H1 (cell line): ENCODE results near the gene FHOD1. TPM values are rescaled to one million over a fixed set of nuclear protein-coding genes. Genes with fewer than 3 reads are reported as not detected.

Experiments used
- CTCF ChIA-PET: fragments of 300-600 bp; sonication (Branson Sonifier 250); formaldehyde crosslinking; loops from one replicate; lab custom pipeline; 2021; ENCODE audit not compliant: partially characterized antibody; lab: Charles Lee
- POLR2A ChIA-PET: fragments of 300-600 bp; sonication (Branson Sonifier 250); formaldehyde crosslinking; loops from one replicate; lab custom pipeline; 2021; ENCODE audit warnings: inconsistent platforms; ENCODE audit not compliant: partially characterized antibody; lab: Charles Lee
- DNase-seq, 2 experiments: peaks; one replicate each; pipeline versions ENCODE4 v3.0.0 to v3.0.0-alpha.2; 2010 to 2022; ENCODE audit warnings: low spot score in 2 of 2, low read depth in 1 of 2, mixed read lengths in 1 of 2
- FAIRE-seq: peaks from 2 replicates; lab custom pipeline; 2011; peaks lifted over from hg19 to GRCh38; lab: Jason Lieb, UNC
- H2AFZ ChIP-seq: 2 replicates; pipeline ENCODE4 v1.8.1; 2012; ENCODE audit warnings: low read length, inconsistent platforms
- H2AK5ac ChIP-seq: 2 replicates; pipeline ENCODE4 v1.6.1; 2013; ENCODE audit warnings: low read depth, low read length
- H2BK120ac ChIP-seq: replicated peaks from 2 replicates; pipeline ENCODE3; 2013; ENCODE audit warnings: low read depth, low read length, inconsistent platforms
- H2BK12ac ChIP-seq: 2 replicates; pipeline ENCODE4 v1.6.1; 2013; ENCODE audit warnings: low read depth, low read length
- H2BK15ac ChIP-seq: 2 replicates; pipeline ENCODE4 v1.6.1; 2013; ENCODE audit warnings: low read length
- H2BK20ac ChIP-seq: 2 replicates; pipeline ENCODE4 v1.6.1; 2013; ENCODE audit warnings: low read length
- H2BK5ac ChIP-seq: 2 replicates; pipeline ENCODE4 v1.6.1; 2013; ENCODE audit warnings: low read depth, low read length
- H3K14ac ChIP-seq: 2 replicates; pipeline ENCODE4 v1.6.1; 2013; ENCODE audit warnings: inconsistent platforms; ENCODE audit not compliant: insufficient read length
- H3K18ac ChIP-seq: 2 replicates; pipeline ENCODE4 v1.6.1; 2013; ENCODE audit warnings: low read length; ENCODE audit errors: extremely low read depth
- H3K23ac ChIP-seq: 2 replicates; pipeline ENCODE4 v1.6.1; 2013; ENCODE audit warnings: inconsistent platforms; ENCODE audit not compliant: insufficient read length
- H3K23me2 ChIP-seq: 2 replicates; pipeline ENCODE4 v1.6.1; 2013; ENCODE audit warnings: low read depth, low read length
- H3K27ac ChIP-seq: 2 replicates; pipeline ENCODE4 v1.6.1; 2011; ENCODE audit warnings: low read depth, low read length, inconsistent platforms
- H3K27me3 ChIP-seq, 4 experiments: replicated peaks in 1 of 4; 1 replicate in 1 of 4; 2 replicates in 3 of 4; pipeline versions ENCODE4 v1.6.1 to v1.8.1; 2011 to 2013; ENCODE audit warnings: low read length in 3 of 4, mild to moderate bottlenecking in 3 of 4, inconsistent platforms in 2 of 4, mixed read lengths in 2 of 4, moderate library complexity in 1 of 4; ENCODE audit not compliant: control insufficient read depth in 3 of 4, insufficient read depth in 3 of 4; ENCODE audit errors: extremely low read depth in 1 of 4
- H3K36me3 ChIP-seq, 4 experiments: 2 replicates each; pipeline versions ENCODE4 v1.6.1 to v1.8.1; 2011 to 2013; ENCODE audit warnings: mild to moderate bottlenecking in 4 of 4, low read length in 3 of 4, moderate library complexity in 2 of 4, control low read depth in 1 of 4, inconsistent platforms in 1 of 4; ENCODE audit not compliant: insufficient read depth in 4 of 4, control insufficient read depth in 2 of 4
- H3K4ac ChIP-seq: replicated peaks from 2 replicates; pipeline ENCODE3; 2013; ENCODE audit warnings: low read length, low read depth, mixed read lengths, inconsistent platforms; ENCODE audit not compliant: insufficient read length
- H3K4me1 ChIP-seq, 4 experiments: replicated peaks in 1 of 4; 1 replicate in 1 of 4; 2 replicates in 3 of 4; pipeline versions ENCODE4 v1.6.1 to v1.8.1; 2011 to 2013; ENCODE audit warnings: low read length in 3 of 4, inconsistent platforms in 2 of 4, mixed read lengths in 1 of 4; ENCODE audit not compliant: insufficient read depth in 4 of 4, control insufficient read depth in 3 of 4
- H3K4me2 ChIP-seq, 2 experiments: 2 replicates each; pipeline versions ENCODE4 v1.6.1 to v1.8.1; 2011 to 2013; ENCODE audit warnings: low read depth in 2 of 2, low read length in 2 of 2, control low read depth in 1 of 2, inconsistent platforms in 1 of 2, mild to moderate bottlenecking in 1 of 2; ENCODE audit not compliant: insufficient read depth in 1 of 2
- H3K4me3 ChIP-seq, 4 experiments: fragments of 200-600, 300-600 bp in 1 of 4; sonication (generic), shearing (Covaris generic), sonication (Bioruptor Twin) in 1 of 4; 2 replicates each; pipeline versions ENCODE4 v1.5.1 to v1.8.1; 2011 to 2016; ENCODE audit warnings: low read length in 4 of 4, low read depth in 3 of 4, control low read depth in 2 of 4, inconsistent platforms in 2 of 4, mild to moderate bottlenecking in 2 of 4, mixed read lengths in 1 of 4, moderate library complexity in 1 of 4; ENCODE audit not compliant: insufficient read depth in 2 of 4; ENCODE audit errors: extremely low read depth in 1 of 4
- H3K56ac ChIP-seq: replicated peaks from 2 replicates; pipeline ENCODE3; 2013; ENCODE audit warnings: low read depth, mild to moderate bottlenecking, mixed read lengths, low read length, inconsistent platforms; ENCODE audit not compliant: insufficient read length
- H3K79me1 ChIP-seq: 2 replicates; pipeline ENCODE4 v1.6.1; 2013; ENCODE audit warnings: low read depth, low read length, control low read depth
- H3K79me2 ChIP-seq, 2 experiments: 2 replicates each; pipeline versions ENCODE4 v1.6.1 to v1.8.1; 2012 to 2013; ENCODE audit warnings: low read length in 2 of 2, mild to moderate bottlenecking in 2 of 2, inconsistent platforms in 1 of 2; ENCODE audit not compliant: insufficient read depth in 2 of 2, control insufficient read depth in 1 of 2
- H3K9ac ChIP-seq, 4 experiments: replicated peaks in 1 of 4; 1 replicate in 1 of 4; 2 replicates in 3 of 4; pipeline versions ENCODE4 v1.6.1 to v1.8.1; 2011 to 2013; ENCODE audit warnings: low read depth in 3 of 4, low read length in 3 of 4, control low read depth in 2 of 4, mild to moderate bottlenecking in 2 of 4, moderate library complexity in 2 of 4, inconsistent platforms in 1 of 4; ENCODE audit errors: extremely low read depth in 1 of 4
- H3K9me3 ChIP-seq, 2 experiments: 2 replicates each; pipeline versions ENCODE4 v1.6.1 to v1.8.1; 2012 to 2013; ENCODE audit warnings: mild to moderate bottlenecking in 2 of 2, moderate library complexity in 2 of 2, control low read depth in 1 of 2, inconsistent platforms in 1 of 2, low read depth in 1 of 2, low read length in 1 of 2, mixed read lengths in 1 of 2; ENCODE audit not compliant: insufficient read depth in 2 of 2
- H4K20me1 ChIP-seq, 2 experiments: replicated peaks in 1 of 2; 2 replicates each; pipeline versions ENCODE3 to v1.8.1; 2011 to 2013; ENCODE audit warnings: inconsistent platforms in 2 of 2, low read length in 2 of 2, mild to moderate bottlenecking in 1 of 2; ENCODE audit not compliant: insufficient read depth in 2 of 2, control insufficient read depth in 1 of 2
- H4K5ac ChIP-seq: 2 replicates; pipeline ENCODE4 v1.6.1; 2013; ENCODE audit warnings: low read length, low read depth, mixed read lengths, inconsistent platforms; ENCODE audit not compliant: insufficient read length
- H4K8ac ChIP-seq: 2 replicates; pipeline ENCODE4 v1.8.0; 2013; ENCODE audit warnings: mild to moderate bottlenecking, moderate library complexity, low read length, inconsistent platforms; ENCODE audit not compliant: insufficient read depth; ENCODE audit errors: extremely low read depth
- H4K91ac ChIP-seq: replicated peaks from 2 replicates; pipeline ENCODE3; 2013; ENCODE audit warnings: low read length, mixed read lengths, inconsistent platforms; ENCODE audit not compliant: insufficient read length
- BACH1 ChIP-seq: IDR thresholded peaks from 2 replicates; pipeline ENCODE4 v1.6.1; 2012; ENCODE audit warnings: low read length, improper control_type of control experiment
- FOSL1 ChIP-seq: IDR thresholded peaks from 2 replicates; pipeline ENCODE4 v1.6.1; 2011; ENCODE audit warnings: mild to moderate bottlenecking, low read depth, low read length, moderate library complexity; ENCODE audit not compliant: insufficient read depth
- GABPA ChIP-seq: IDR thresholded peaks from 2 replicates; pipeline ENCODE4 v1.6.1; 2011; ENCODE audit warnings: mild to moderate bottlenecking, low read length, moderate library complexity, borderline replicate concordance; ENCODE audit not compliant: insufficient read depth
- PHF8 ChIP-seq: fragments of 200-600 bp; sonication (generic); conservative IDR thresholded peaks from 2 replicates; pipeline ENCODE4 v1.7.1; 2012; ENCODE audit warnings: low read depth, mild to moderate bottlenecking, inconsistent platforms, low read length, moderate library complexity
- polyA plus RNA-seq, 7 experiments: library from polyadenylated mRNA; depleted of rRNA in 3 of 7; stranded (reverse) in 5 of 7; unstranded in 2 of 7; fragments of >200 nt in 5 of 7; fragments of 200-250 nt in 2 of 7; gene quantifications; 1 replicate in 5 of 7; 2 replicates in 1 of 7; 4 replicates in 1 of 7; pipeline versions ENCODE4 v1.2.1 to v1.2.3, GENCODE V29; 2011 to 2013; ENCODE audit warnings: missing spikeins in 2 of 7, mixed read lengths in 2 of 7
- total RNA-seq: library from RNA; stranded (reverse); fragmentation: NEBNext Ultra II Directional; extraction: Animal tissue kit (Norgen Biotek cat#: 25700); gene quantifications from 2 replicates; pipeline ENCODE4 v1.2.1, GENCODE V29; 2021

FHOD1 gene
- total and polyA plus RNA-seq, 2 of the 8 experiments (the other 6 are each of a cell fraction or from before 2014, with no cell fraction given) = 31.3 to 60.7 TPM

DNA sequence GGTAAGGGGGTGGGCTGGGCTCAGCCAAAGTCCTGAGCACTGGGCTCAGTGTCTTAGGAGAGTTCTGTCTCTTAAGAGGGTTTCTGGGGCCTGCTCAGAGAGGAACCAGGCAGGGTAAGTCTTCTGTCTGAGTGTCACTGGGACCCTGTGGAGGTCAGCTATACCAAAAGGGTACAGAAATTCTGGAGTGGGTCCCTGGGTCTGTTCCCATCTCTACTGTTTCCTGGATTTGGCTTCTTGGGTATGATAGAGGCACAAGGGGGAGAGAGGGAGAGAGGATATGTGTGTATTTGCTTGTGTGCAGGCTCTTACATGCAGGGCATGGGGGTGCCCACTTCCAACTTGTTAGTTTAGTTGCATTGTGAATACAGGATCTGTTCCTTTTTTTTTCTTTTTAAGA, 53.7 kb downstream of the FHOD1 start:
- Histone ChIP-seq H3K14ac (no peak overlapping the region), H3K27me3 (no peaks in the 10 kb centered on the region), H3K23me2 (peaks cover 7% of the 10 kb centered on the region), H3K4ac (no peak overlapping the region), H3K79me1 (peaks cover 10% of the 10 kb centered on the region), H2BK5ac (no peak overlapping the region), H4K5ac (no peak overlapping the region), H4K20me1 (peaks cover 5 to 29% of the 10 kb centered on the region in 2 experiments), H2BK20ac (no peak overlapping the region), H3K27ac (no peak overlapping the region), H3K9me3 (no peaks in the 10 kb centered on the region), H2AFZ (no peak overlapping the region), H3K4me3 (peak overlapping the region in 2 of 4 experiments; percentile 98 to 99; a peak in 3 of 8 replicates), H3K18ac (no peak overlapping the region), H3K4me1 (peaks cover 0 to 12% (median 7%) of the 10 kb centered on the region in 4 experiments; a peak in 5 of 7 replicates), H3K36me3 (peaks cover 18 to 44% (median 34%) of the 10 kb centered on the region in 4 experiments), H2AK5ac (no peak overlapping the region), H4K91ac (no peak overlapping the region), H3K4me2 (peak overlapping the region; percentile 93 to 94; a peak in 3 of 4 replicates), H3K79me2 (peaks cover 8 to 17% of the 10 kb centered on the region in 2 experiments), H4K8ac (no peak overlapping the region), H2BK120ac (no peak overlapping the region), H3K9ac (no peak overlapping the region), H3K56ac (no peak overlapping the region), H3K23ac (no peak overlapping the region), H2BK15ac (no peak overlapping the region), H2BK12ac (no peak overlapping the region)
- FAIRE-seq (no peak), DNase-seq (no peak)
- CTCF ChIA-PET = interaction anchor here (1.2 to 8.7 kb wide), 9 partner anchors 9 to 248 kb away, joined by 3 to 111 read pairs (median 5); no protein-coding TSS in a partner anchor
- TF ChIP-seq PHF8 (no peak), FOSL1 (no peak), BACH1 (no peak), GABPA (no peak)
- POLR2A ChIA-PET = interaction anchor here (1.2 to 1.4 kb wide), 4 partner anchors 15 to 42 kb away, joined by 3 to 4 read pairs (median 3); partner anchors contain the start of gene B3GNT9
